Type B pancreatic cell (in vitro differentiated cells): Measurements from ENCODE around the gene DNAH7. TPM values are rescaled to one million over a fixed set of nuclear protein-coding genes. Genes with fewer than 3 reads are reported as not detected.

Source experiments
- DNase-seq: peaks from one replicate; pipeline ENCODE4 v3.0.0; 2021; ENCODE audit warnings: mixed read lengths; ENCODE audit not compliant: unreplicated experiment; ENCODE audit errors: extremely low spot score
- H3K27ac Mint-ChIP-seq: 2 replicates; pipeline ENCODE4 v1.8.0; 2021; ENCODE audit warnings: mild to moderate bottlenecking, mixed read lengths
- H3K27me3 Mint-ChIP-seq: 2 replicates; pipeline ENCODE4 v1.8.0; 2021; ENCODE audit warnings: mixed read lengths
- H3K36me3 Mint-ChIP-seq: 2 replicates; pipeline ENCODE4 v1.8.0; 2021; ENCODE audit warnings: mixed read lengths
- H3K4me1 Mint-ChIP-seq: one replicate; pipeline ENCODE4 v1.8.0; 2021; ENCODE audit warnings: mixed read lengths; ENCODE audit not compliant: unreplicated experiment
- H3K4me3 Mint-ChIP-seq: 2 replicates; pipeline ENCODE4 v1.8.0; 2021; ENCODE audit warnings: mild to moderate bottlenecking, mixed read lengths
- H3K9me3 Mint-ChIP-seq: 2 replicates; pipeline ENCODE4 v1.8.0; 2021; ENCODE audit warnings: mixed read lengths
- total RNA-seq: library from RNA; stranded (reverse); gene quantifications from 2 replicates; pipeline ENCODE4 v1.2.1, GENCODE V29; 2021; ENCODE audit warnings: low replicate concordance
- TF ChIP-seq, protein P1 (sequence below): fragments of 200-600 bp; sonication (generic); conservative IDR thresholded peaks from 2 replicates; pipeline ENCODE4 v1.5.0; 2021; ENCODE audit warnings: antibody characterized with exemption, mild to moderate bottlenecking

Gene DNAH7
- total RNA-seq, 1 donor from 2014 or later: 7.5 TPM

DNA sequence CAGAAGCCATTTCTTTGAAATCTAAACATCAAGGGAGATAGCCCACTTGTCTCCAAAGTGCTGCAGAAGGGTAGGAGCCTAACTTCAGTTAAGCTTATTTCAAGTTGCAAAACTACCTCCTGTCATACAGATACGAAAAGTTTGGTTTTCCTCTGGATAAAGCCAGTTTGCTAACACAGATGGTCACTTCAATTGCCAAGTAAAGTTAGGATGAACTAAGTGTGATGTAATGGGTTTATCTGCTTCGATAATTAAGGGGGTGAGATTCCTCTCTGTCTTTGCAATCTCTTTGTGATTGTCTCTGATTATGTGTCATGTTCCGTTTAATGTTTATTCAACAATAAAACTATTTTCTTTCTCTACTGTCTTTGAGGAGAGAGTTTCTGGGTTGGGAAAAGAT is 255.2 kb downstream of the DNAH7 start:
- Mint-ChIP-seq H3K4me3 (no peak overlapping the region), H3K4me1 (no peaks in the 10 kb centered on the region), H3K27ac (no peak overlapping the region), H3K36me3 (no peaks in the 10 kb centered on the region), H3K27me3 (no peaks in the 10 kb centered on the region), H3K9me3 (no peaks in the 10 kb centered on the region)
- TF ChIP-seq, protein P1, sequence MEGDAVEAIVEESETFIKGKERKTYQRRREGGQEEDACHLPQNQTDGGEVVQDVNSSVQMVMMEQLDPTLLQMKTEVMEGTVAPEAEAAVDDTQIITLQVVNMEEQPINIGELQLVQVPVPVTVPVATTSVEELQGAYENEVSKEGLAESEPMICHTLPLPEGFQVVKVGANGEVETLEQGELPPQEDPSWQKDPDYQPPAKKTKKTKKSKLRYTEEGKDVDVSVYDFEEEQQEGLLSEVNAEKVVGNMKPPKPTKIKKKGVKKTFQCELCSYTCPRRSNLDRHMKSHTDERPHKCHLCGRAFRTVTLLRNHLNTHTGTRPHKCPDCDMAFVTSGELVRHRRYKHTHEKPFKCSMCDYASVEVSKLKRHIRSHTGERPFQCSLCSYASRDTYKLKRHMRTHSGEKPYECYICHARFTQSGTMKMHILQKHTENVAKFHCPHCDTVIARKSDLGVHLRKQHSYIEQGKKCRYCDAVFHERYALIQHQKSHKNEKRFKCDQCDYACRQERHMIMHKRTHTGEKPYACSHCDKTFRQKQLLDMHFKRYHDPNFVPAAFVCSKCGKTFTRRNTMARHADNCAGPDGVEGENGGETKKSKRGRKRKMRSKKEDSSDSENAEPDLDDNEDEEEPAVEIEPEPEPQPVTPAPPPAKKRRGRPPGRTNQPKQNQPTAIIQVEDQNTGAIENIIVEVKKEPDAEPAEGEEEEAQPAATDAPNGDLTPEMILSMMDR: no peak
- DNase-seq: no peak

DNA sequence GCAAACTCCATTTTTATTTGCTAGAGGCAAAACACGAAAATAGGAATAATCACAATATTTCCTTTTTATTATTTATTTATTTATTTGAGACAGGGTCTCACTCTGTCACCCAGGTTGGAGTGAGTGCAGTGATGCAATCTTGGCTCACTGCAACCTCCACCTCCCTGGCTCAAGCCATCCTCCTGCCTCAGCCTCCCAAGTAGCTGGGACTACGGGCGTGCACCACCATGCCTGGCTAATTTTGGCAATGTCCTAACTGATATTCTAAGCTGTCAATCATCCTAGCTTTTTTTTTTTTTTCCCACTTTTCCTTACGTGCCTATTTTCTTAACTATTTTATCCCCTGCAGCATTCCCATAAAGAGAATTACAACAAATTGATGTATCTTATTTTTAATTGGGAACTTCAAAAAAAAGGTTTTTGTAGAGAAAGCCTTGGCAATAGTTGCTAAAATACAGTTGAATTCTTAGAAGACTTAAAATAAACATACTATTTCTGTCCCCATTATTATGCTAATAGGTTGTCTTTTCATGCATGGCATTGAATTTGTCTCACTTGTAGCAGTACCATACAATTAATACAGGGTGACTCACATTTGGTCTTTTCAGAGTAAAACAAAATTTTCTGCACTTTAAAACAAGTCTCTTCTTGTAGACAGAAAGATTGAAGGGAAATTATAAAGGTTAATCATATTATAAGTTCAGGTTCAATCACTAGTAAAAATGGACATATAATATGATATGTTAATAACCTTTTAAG is 258.1 kb downstream of the DNAH7 start:
- no peaks in the 10 kb centered on the region for H3K36me3 Mint-ChIP-seq
- no peaks in the 10 kb centered on the region for H3K4me1 Mint-ChIP-seq
- no peak overlapping the region for H3K4me3 Mint-ChIP-seq
- TF ChIP-seq, protein P1: peak; percentile 30
- H3K9me3 Mint-ChIP-seq: no peaks in the 10 kb centered on the region
- no peaks in the 10 kb centered on the region for H3K27me3 Mint-ChIP-seq
- no peak for DNase-seq
- no peak overlapping the region for H3K27ac Mint-ChIP-seq

DNA sequence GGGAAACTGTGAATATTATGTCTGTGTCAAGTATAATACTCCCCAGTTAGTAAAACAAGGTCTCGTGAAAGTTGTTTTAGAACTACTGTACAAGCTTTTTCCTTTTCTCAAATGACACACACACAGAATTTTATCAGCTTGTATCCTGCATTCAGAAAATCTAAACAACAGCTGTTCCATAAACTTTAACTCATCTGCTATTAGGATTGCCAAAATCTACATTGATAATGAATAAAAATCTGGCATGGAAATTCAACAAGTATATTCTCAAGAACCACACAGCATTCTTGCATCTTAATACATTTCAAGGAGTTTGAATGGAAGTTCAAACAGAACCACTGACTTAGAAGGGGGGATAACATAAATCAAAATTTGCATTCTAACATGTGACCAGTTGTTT is 260.4 kb downstream of the DNAH7 start:
- TF ChIP-seq, protein P1: no peak
- no peak for DNase-seq
- Mint-ChIP-seq H3K4me1 (no peaks in the 10 kb centered on the region), H3K27me3 (no peaks in the 10 kb centered on the region), H3K9me3 (no peaks in the 10 kb centered on the region), H3K27ac (no peak overlapping the region), H3K36me3 (no peaks in the 10 kb centered on the region), H3K4me3 (no peak overlapping the region)

DNA sequence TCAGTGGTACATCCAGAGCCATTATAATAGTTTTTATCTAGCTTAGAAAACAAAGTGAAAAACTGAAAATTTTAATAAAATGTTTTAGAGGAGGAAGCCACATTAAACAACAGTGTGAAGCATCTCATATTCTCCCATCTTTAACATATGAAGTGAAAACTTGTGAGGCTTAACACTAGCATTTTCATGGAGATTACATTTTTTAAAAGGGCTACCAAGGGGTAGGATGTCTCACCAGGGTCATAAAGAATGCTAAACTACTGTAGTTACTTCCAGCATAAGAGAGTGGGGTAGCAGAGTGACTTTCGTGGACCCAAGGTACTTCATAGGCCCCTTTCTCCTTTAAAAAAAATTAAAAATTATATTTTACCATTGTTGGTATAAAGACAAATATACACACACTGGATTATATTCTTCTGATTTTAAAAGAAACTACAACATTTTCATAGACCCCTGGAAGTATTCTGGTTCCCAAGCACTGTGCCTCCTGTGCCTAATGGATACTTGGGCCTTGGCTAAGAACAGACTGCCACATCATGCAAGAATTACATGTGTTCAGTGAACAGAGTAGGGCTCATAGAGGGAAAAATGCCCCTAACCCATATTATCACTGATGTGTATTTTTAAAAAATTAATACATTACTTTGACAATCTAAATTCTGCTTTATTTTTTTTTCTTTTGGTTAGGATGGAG is 263.2 kb downstream of the DNAH7 start:
- no peak for DNase-seq
- H3K36me3 Mint-ChIP-seq: no peaks in the 10 kb centered on the region
- no peak overlapping the region for H3K4me3 Mint-ChIP-seq
- TF ChIP-seq, protein P1: no peak
- no peaks in the 10 kb centered on the region for H3K27me3 Mint-ChIP-seq
- H3K9me3 Mint-ChIP-seq: no peaks in the 10 kb centered on the region
- H3K4me1 Mint-ChIP-seq: no peaks in the 10 kb centered on the region
- no peak overlapping the region for H3K27ac Mint-ChIP-seq

DNA sequence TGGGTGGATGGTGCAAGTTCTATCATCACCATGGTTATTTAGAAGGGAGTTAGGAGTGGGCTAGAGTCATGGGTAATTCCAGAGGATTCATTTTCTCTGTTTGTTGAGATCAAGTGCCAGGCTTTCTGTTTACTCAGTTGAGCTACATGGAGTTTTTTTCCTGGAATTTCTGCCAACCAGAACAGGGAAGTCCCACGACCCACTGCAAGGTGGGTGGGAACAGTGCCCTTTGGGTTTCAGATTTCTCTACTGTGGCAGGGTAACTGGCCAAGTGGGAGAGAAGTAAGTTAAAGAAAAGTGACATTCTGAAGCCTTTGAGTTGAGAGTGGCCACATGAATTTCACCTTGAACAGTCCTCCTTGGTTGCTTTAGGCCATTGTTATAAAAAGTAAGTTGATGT is 272.8 kb downstream of the DNAH7 start:
- H3K4me3 Mint-ChIP-seq: no peak overlapping the region
- TF ChIP-seq, protein P1: no peak
- H3K4me1 Mint-ChIP-seq: no peaks in the 10 kb centered on the region
- no peak overlapping the region for H3K27ac Mint-ChIP-seq
- H3K27me3 Mint-ChIP-seq: no peaks in the 10 kb centered on the region
- H3K9me3 Mint-ChIP-seq: peaks cover 7% of the 10 kb centered on the region
- peaks cover 5% of the 10 kb centered on the region for H3K36me3 Mint-ChIP-seq
- no peak for DNase-seq
